Jurkat, Clone E6-1 (cell line): ENCODE results near the gene IRX6.

Source experiments
- DNase-seq: peaks from one replicate; pipeline ENCODE4 v3.0.0-alpha.2; 2011; ENCODE audit warnings: low read depth, low spot score
- H3K4me3 ChIP-seq: 2 replicates; pipeline ENCODE4 v1.5.1; 2011; ENCODE audit warnings: mild to moderate bottlenecking, low read length, control low read depth, moderate library complexity

Gene IRX6

DNA sequence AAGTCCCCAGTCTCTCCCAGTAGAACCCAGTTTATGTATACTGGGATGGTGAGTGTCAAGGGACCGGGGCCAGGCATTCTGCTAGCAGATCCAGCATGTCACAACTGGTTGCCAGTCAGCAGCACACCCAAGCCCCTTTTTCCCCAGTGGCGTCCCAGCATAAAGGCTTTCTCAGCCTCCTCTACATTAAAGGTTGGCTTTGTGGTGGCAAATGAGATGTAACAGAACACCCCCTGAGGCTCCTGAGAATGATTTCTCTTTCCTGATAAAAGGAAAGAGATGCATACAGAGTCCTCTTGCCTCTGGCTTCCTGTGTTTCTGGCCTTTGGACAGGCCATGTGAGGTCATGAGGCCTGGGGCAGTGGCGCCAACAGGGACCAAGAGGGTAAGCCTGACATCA is 27.9 kb downstream of the IRX6 start:
- no peak for DNase-seq
- H3K4me3 ChIP-seq, result no peak overlapping the region

DNA sequence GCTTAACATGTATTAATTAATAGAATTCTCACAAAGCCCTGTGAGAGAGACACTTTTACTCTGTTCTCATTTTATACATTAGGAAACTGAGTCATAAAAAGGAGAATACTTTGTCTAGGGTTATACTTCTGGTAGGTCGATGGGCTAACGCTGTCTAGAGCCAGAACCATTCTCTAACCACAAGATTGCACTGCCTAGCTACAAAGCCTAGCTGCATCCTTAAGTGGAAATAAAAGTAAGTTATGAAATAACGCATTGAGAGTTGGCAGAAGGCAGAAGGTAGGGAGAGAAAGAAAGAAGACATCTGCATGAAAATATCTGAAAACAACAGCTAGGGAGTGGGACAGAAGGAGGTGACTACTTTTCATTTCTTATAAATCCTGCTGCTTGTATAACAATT is 33.2 kb downstream of the IRX6 start:
- no peak overlapping the region for H3K4me3 ChIP-seq
- DNase-seq, result no peak

DNA sequence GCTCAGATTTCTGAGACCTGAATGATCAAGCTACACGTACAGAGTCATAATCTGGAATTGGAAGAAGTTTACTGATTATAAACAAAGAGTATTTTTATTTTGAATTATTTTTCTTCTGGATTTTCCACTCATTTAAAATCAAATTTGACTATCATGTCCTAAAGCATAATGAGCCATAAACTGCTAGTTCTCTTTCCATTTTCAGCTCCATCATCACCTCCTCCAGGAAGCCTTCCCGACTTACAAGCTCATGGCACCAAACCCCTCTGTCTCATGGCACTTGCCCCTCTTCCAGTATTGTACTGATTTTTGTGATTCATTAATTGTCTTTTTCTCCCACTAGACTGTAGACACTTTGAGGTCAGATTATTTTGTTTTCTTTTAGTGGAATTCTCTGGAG is 35.9 kb downstream of the IRX6 start:
- no peak overlapping the region for H3K4me3 ChIP-seq
- DNase-seq, result no peak

DNA sequence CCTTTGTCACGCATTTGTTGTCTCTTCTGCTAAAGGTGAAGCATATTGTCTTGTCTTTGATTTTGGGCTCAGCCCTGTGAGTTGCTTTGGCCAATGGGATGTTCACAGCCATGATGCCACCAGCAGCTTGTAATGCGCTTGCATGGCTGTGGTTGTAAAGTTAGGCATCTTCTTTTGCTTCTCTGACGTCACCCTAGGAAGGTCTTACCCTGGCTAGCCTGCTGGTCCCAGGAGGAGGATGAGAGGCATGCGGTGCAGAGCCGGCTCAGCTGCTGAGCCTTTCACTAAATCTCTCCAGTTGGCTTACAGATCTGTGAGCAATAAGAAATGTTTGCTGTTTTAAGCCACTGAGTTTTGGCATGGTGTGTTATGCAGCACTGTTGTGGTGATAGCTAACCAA is 40.8 kb downstream of the IRX6 start:
- H3K4me3 ChIP-seq, result no peak overlapping the region
- DNase-seq, result no peak

DNA sequence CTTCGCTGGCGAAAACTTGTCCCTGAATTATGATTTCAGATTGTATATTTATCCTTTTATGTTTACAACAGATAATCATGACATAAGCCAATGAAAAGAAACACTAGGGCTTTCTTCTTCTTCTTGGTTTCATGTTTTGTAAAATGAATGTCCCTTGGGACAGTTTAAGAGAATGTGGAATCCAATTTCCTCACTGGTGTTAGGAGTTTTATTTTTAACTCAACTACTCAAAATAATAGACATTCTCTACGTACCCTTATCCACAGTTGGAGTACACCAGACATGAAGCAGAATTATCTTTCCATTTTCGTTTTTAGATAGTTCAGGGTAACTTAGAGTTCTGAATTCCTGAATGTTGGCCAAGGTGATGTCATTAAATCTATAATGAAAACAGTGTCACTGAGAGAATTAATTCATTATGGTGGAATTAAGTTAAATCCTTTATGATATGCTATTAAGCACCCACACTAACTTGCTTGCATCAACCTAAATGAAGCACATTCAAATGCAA is 43.4 kb downstream of the IRX6 start:
- no peak for DNase-seq
- H3K4me3 ChIP-seq, result no peak overlapping the region

DNA sequence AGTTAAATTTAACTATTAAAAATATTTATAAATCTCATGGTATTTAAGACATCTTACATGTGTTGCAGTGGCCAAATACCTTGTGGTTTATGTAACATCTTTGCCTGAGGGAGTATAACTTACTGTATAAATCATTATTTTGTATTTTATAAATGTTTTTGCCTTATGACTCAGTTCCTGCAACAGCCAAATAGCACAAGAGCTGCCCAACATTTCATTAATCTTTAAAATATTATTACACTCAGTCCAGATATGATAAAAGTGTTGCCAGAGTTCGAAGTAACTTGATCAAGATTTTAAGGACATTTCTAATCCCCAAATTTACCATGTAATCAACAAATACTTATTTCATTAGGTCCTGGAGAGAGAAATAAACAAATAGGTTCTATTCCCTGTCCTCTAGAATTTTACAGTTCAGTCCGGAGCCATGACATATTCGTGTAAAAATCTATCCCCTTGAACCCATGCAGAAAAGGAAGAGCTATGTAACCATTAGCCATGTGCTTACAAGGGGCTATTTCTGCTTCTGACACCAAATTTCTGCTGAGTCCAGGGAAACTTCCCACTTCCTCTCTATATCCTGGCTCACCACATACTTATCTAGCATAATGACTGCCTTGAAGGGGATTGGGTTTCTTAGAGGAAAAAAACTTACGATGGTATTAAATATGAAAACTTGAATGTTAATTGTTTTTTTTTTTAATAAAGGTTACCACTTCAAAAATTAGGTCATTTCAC is 44.0 kb downstream of the IRX6 start:
- no peak for DNase-seq
- H3K4me3 ChIP-seq, result no peak overlapping the region

DNA sequence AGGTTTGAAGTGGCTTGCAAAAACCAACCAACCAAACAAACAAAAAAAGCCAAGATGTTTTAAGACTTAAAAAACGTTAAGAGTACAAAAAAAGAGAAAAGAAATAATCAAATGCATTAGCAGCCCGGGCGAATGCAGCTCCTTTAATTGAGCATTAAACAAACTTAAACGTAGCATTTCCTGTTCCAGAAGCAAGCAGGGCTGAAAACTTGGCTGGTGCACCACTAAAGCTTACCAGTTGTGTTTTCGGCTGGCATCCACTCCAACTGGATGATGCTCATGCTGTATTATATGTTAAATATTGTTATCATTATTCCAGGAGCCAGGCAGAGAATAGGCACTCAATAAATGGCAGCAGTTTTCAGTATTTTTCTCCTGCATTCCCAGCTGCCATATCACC is 45.1 kb downstream of the IRX6 start:
- no peak overlapping the region for H3K4me3 ChIP-seq
- DNase-seq, result no peak

DNA sequence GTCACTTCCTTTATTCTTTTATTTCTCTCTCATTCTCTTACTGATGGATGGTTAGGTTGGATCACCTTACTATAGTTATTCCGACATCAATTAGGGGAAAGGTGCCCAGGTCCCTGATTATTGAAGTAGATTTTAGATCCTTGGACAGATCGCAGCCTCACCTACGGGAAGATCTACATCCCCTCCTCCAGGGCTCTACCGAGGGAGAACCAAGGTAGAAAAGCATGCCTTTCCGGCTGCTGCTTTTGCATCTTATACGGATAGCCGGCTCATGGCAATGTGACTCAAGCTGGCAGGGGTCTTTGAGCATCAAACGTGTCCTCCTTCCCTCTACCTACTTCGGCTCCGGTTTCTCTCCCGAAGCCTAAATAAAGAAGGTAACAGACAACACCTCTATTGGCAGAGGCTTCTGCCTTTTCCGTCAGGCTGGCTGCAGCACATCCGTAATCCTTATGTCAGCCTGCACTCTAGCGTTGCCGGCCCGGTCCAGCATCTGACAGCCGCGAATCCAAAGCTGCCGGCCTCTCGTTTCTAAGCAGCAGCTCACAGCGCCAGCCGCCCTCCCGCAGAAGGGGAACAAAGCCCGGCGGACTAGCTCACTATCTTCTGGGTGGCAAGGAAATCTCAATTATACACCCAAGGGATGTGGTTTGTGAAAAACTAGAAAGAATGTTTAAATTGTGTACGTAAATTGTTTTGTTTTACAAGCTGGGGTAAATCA is 46.9 kb downstream of the IRX6 start:
- H3K4me3 ChIP-seq, result no peak overlapping the region
- no peak for DNase-seq

DNA sequence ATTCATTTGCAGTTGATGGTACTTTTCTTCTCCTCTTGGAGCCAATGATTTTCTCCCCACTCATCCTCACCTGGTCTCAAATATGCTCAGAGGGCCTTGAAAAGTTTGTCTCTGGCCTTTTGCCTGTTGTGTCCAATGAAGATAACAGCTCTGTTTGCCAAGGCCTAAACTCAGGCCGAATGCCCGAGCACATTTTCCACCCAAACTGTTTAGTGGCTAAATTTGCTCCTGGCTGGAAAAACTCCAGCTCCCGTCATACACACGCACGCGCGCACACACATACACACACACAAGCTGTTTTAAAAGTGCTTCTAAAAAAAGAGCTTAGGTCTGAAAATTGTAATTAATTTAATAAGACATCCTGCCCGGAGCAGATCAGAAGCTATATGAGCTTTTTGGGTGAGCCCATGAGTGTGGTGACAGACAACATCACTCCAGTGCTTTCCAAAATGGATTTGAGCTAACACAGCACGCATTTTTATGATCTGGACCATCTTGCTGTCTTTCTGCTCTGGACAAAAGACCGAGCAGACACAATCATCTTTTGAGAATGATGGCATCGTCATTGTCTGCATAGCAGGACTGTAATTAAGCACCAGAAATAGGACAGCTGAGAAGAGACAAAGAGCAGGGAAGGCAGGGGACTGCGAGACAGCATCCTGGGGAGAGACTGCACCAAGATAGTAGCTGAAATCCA is 48.9 kb downstream of the IRX6 start:
- no peak for DNase-seq
- no peak overlapping the region for H3K4me3 ChIP-seq

DNA sequence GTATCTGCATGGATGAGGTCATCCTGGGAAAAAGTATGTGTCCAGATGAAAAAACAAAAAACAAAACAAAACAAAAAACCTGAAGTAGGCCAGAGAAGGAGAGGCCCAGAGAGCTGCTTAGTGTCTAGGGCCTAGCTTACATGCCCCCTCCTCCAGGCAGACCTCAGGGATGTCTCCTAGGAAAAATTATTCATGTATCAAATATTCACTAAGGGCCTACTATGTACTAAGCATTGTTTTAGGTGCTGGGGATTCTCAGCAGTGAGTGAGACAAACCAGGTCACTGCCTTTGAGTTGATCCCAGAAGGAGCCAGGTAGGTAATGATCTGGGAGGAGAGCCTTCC is 49.5 kb downstream of the IRX6 start:
- no peak overlapping the region for H3K4me3 ChIP-seq
- no peak for DNase-seq

DNA sequence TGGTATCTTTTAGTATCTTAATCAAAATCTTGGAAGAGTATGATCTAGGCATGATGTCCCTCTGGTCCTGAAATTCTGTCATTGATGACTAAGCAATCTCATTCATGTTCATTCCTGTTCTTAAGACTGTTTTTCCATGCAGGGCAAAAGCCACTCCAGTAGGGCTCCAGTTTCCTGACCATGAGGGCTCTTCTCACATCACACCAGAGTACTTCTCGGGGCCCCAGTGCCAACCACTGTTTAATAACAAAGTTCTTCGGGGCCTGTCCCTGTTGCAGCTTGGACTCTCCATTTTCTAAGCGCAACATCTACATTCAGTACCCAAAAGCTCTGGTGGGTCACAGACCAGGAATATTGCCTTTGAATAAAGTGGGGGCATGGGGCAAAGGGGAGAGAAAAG is 52.0 kb downstream of the IRX6 start:
- H3K4me3 ChIP-seq, result no peak overlapping the region
- DNase-seq, result no peak

DNA sequence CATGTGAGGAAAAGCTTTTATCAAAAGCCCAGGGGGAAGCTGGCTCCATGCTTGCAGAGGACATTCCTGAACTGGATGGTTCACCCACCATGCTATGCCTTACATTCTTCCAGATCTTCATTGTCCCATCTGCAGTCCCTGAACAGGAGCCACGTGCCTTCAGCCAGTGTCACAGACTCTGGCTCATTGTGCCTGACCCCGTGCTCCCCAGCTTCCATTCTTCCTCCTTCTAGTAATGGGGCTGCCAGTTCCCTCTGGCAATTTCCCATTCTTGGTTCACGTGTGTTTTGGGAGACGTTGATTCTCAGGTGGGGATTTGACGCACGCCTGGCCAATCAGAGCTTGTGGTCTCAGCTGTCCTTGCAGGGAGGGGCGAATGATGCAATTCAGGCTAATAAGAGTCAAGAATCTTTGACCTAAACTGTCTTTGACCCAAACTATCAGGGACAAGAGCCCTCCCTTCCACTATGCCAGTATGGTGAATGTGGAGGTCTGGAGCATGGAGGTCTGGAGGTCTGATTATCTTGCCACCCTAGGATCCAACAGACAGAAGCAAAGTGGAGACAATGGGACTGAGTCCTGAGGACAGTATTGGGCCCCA is 52.7 kb downstream of the IRX6 start:
- no peak overlapping the region for H3K4me3 ChIP-seq
- no peak for DNase-seq

DNA sequence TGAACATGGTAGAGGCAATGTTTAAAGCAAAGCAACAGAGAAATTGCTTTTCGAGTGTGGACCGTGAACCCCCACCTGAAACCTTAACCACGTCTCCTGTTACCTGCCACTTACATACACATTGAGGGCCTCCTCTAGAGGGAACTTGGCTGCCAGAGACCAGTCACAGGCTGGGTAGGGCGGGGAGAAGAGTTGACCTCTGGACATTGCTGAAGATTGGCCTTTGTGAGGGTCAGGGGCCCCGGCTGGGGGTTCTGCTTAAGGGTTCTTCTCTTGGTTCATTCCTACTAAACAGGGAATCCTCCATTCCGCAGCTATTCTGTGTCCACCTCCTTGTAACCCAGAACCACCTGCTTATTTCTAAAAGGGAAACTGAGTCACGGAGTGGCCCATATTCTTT is 53.8 kb downstream of the IRX6 start:
- no peak for DNase-seq
- H3K4me3 ChIP-seq, result no peak overlapping the region

DNA sequence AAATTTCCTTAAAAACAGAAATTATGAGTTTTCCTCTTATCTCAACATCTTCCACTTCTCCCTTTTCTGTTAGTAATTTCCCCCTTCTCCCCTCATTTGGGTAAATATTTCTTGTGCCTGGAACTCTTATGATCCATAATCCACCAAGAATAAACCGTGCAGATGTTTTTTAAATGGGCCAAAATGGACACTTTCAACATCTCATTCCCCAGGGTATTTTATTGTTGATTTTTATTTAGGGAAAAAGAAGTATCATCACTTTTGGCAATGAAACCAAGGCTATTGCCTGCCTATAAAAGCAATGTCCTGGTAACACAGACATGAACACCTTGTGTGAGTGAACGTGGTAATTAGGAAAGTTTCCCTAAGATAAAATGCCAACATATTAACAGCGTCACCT is 54.6 kb downstream of the IRX6 start:
- no peak for DNase-seq
- no peak overlapping the region for H3K4me3 ChIP-seq

DNA sequence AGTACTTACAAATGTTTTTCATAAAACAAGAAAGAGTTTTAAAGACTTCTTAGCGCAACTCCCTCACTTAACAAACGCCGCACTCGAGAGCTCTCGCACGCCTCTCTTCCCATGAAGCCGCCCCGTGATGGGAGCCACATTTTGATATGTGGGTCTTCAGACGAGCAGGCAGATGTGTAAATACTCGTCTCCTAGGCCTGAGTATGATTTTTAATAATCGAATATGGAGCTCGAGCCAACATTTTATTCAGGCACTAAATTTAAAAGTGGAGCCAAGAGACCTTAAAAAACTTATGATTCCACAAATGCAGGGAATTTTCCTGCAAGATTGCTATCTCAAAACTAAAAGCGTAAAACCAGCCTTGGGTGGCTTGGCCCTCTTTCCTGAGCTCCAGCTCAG is 55.4 kb downstream of the IRX6 start:
- DNase-seq, result no peak

DNA sequence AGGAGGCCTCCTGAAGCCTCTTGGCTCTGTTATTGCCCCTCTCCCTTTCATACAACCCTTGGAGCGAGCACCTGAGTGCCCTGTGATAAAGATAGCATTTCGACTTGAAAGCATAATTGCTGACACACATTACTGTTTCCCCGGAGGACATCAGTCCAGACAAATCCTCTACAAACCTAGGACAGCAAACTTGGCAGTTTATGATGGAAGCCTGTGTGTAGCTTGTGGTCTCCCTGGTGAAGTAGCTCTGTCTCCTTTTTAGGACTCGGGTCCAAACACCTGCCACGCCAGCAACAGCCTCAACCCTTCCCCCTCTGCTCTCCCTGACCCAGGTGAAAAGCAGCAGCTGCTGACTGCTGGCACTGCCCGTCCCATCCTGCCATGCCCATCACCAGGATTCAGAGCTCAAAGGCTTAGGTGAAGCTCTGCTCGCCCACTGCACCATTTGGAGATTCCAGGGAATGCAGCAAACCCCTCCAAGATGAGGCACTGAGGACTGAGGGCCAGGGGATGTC is 55.9 kb downstream of the IRX6 start:
- H3K4me3 ChIP-seq, result no peak overlapping the region
- no peak for DNase-seq

More for the DNA sequence above, 55.4 kb downstream of the IRX6 start:
- no peak overlapping the region for H3K4me3 ChIP-seq
